ENCODE measurements around the gene ABCF1. TPM values are rescaled to one million over a fixed set of nuclear protein-coding genes. Genes with fewer than 3 reads are reported as not detected.

The ABCF1 gene
- total RNA-seq, 2 experiments from 2014 or later: 86.1 to 88.0 TPM

- no peaks in the 10 kb centered on the region for H3K9me3 Mint-ChIP-seq
- DNase-seq (no peak), ATAC-seq (ENCODE audit: poor library complexity) (no peak)
- H3K27ac Mint-ChIP-seq: peak overlapping the region; percentile 4
- no peak overlapping the region for H3K4me3 Mint-ChIP-seq
- no peak overlapping the region for H3K4me3 ChIP-seq (ENCODE audit: low read length)
- H3K4me1 ChIP-seq (ENCODE audit: insufficient read depth, low read length): peaks cover 22% of the 10 kb centered on the region
- H3K27me3 Mint-ChIP-seq: no peaks in the 10 kb centered on the region
- no peaks in the 10 kb centered on the region for H3K9me3 ChIP-seq (ENCODE audit: control insufficient read depth in 1 of 2, insufficient read depth in 1 of 2, low read length in 2 of 2)
- H3K4me1 Mint-ChIP-seq (ENCODE audit: low read depth): peaks cover 25% of the 10 kb centered on the region
- H3K27ac ChIP-seq (ENCODE audit: low read depth in 1 of 2, low read length in 2 of 2): no peak overlapping the region
- POLR2A ChIA-PET: interaction anchor here (0.9 to 4.3 kb wide), 3 partner anchors 36 to 145 kb away, joined by 3 to 22 read pairs (median 6); partner anchors contain the start of genes MRPS18B and PPP1R10
- H3K27me3 ChIP-seq (ENCODE audit: control insufficient read depth in 1 of 2, insufficient read depth in 2 of 2, low read length in 2 of 2): no peaks in the 10 kb centered on the region
- peaks cover 86% of the 10 kb centered on the region for H3K36me3 Mint-ChIP-seq (ENCODE audit: low read depth)
- H3K36me3 ChIP-seq (ENCODE audit: insufficient read depth, low read length): peaks cover 71% of the 10 kb centered on the region
- CTCF ChIA-PET: no interaction called here
- intact Hi-C loops (cut with DNase I, micrococcal nuclease): loop anchor here in 1 of 2 experiments (10.0 kb wide), 1 partner anchor 363 kb away; the partner anchor contains the start of gene TRIM26
- no peak for TF ChIP-seq CTCF (IDR thresholded peaks at IDR 0.05)
These were observed 6.8 kb downstream of the ABCF1 start for GRCh38 chr6:30578051-30578450.

- intact Hi-C loops (cut with DNase I, micrococcal nuclease): no loop called here
- CTCF ChIA-PET: interaction anchor here (1.7 kb wide), 1 partner anchor 14 kb away, joined by 4 read pairs; no protein-coding TSS in a partner anchor
- Histone ChIP-seq H3K27me3 (ENCODE audit: control insufficient read depth in 1 of 2, insufficient read depth in 2 of 2, low read length in 2 of 2) (no peaks in the 10 kb centered on the region), H3K4me1 (ENCODE audit: insufficient read depth, low read length) (no peaks in the 10 kb centered on the region), H3K4me3 (ENCODE audit: low read length) (no peak overlapping the region), H3K27ac (ENCODE audit: low read depth in 1 of 2, low read length in 2 of 2) (no peak overlapping the region), H3K36me3 (ENCODE audit: insufficient read depth, low read length) (peaks cover 92% of the 10 kb centered on the region), H3K9me3 (ENCODE audit: control insufficient read depth in 1 of 2, insufficient read depth in 1 of 2, low read length in 2 of 2) (no peaks in the 10 kb centered on the region)
- Mint-ChIP-seq H3K9me3 (no peaks in the 10 kb centered on the region), H3K36me3 (ENCODE audit: low read depth) (peaks cover 95% of the 10 kb centered on the region), H3K4me1 (ENCODE audit: low read depth) (no peaks in the 10 kb centered on the region), H3K27me3 (no peaks in the 10 kb centered on the region), H3K4me3 (no peak overlapping the region), H3K27ac (no peak overlapping the region)
- ATAC-seq (ENCODE audit: poor library complexity) (no peak), DNase-seq (no peak)
- TF ChIP-seq CTCF (IDR thresholded peaks at IDR 0.05): no peak
- POLR2A ChIA-PET: no interaction called here
These were observed 12.7 kb downstream of the ABCF1 start for GRCh38 chr6:30583921-30584320.

DNA sequence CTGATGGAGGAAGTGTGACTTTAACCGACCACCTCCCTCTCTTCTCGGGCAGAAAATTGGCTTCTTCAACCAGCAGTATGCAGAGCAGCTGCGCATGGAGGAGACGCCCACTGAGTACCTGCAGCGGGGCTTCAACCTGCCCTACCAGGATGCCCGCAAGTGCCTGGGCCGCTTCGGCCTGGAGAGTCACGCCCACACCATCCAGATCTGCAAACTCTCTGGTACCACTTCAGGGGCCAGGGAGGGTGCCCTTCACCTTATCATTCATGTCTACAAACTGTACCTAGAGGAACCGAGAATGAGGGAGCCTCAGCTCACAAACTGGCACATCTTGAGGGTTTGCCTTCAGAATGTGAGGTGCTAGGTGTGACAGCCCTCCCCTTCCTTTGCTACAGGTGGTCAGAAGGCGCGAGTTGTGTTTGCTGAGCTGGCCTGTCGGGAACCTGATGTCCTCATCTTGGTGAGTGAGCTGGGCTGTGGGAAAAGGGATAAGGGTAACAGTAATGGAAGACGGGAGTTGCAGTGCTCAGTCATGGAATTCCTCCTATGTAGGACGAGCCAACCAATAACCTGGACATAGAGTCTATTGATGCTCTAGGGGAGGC, 18.6 kb downstream of the ABCF1 start:
- H3K27ac Mint-ChIP-seq: no peak overlapping the region
- Histone ChIP-seq H3K4me3 (ENCODE audit: low read length) (no peak overlapping the region), H3K27me3 (ENCODE audit: control insufficient read depth in 1 of 2, insufficient read depth in 2 of 2, low read length in 2 of 2) (no peaks in the 10 kb centered on the region), H3K36me3 (ENCODE audit: insufficient read depth, low read length) (peaks cover 89% of the 10 kb centered on the region), H3K4me1 (ENCODE audit: insufficient read depth, low read length) (no peaks in the 10 kb centered on the region), H3K9me3 (ENCODE audit: control insufficient read depth in 1 of 2, insufficient read depth in 1 of 2, low read length in 2 of 2) (no peaks in the 10 kb centered on the region), H3K27ac (ENCODE audit: low read depth in 1 of 2, low read length in 2 of 2) (no peak overlapping the region)
- DNase-seq (no peak), ATAC-seq (ENCODE audit: poor library complexity) (no peak)
- no peak for TF ChIP-seq CTCF (IDR thresholded peaks at IDR 0.05)
- POLR2A ChIA-PET: interaction anchor here (0.7 to 2.0 kb wide), 5 partner anchors 11 to 25 kb away, joined by 3 to 20 read pairs (median 3); partner anchors contain the start of gene ABCF1
- peaks cover 12% of the 10 kb centered on the region for H3K4me1 Mint-ChIP-seq (ENCODE audit: low read depth)
- H3K4me3 Mint-ChIP-seq: no peak overlapping the region
- CTCF ChIA-PET: interaction anchor here (1.4 kb wide), 1 partner anchor 45 kb away, joined by 4 read pairs; no protein-coding TSS in a partner anchor
- H3K36me3 Mint-ChIP-seq (ENCODE audit: low read depth): peaks cover 94% of the 10 kb centered on the region
- intact Hi-C loops (cut with DNase I, micrococcal nuclease): no loop called here
- no peaks in the 10 kb centered on the region for H3K27me3 Mint-ChIP-seq
- H3K9me3 Mint-ChIP-seq: no peaks in the 10 kb centered on the region
